ENCODE data around the gene NFYA. TPM values are rescaled to one million over a fixed set of nuclear protein-coding genes. Genes with fewer than 3 reads are reported as not detected.

The NFYA gene
- total RNA-seq, 1 experiment from 2014 or later = 31.9 TPM

- Histone ChIP-seq H3K27ac (no peak overlapping the region), H3K9me2 (ENCODE audit: insufficient read depth) (no peaks in the 10 kb centered on the region; the same call in 1 of the 2 replicates), H3K79me2 (ENCODE audit: low read depth) (no peaks in the 10 kb centered on the region), H3K9me3 (ENCODE audit: insufficient read depth, low read depth) (no peaks in the 10 kb centered on the region), H3K27me3 (ENCODE audit: insufficient read depth, low read depth) (no peaks in the 10 kb centered on the region), H3K4me3 (no peak overlapping the region), H3K4me2 (no peak overlapping the region), H3K36me3 (ENCODE audit: low read depth) (no peaks in the 10 kb centered on the region), H4K20me1 (ENCODE audit: insufficient read depth) (no peaks in the 10 kb centered on the region), H3F3A (ENCODE audit: insufficient read depth, low read depth) (no peaks in the 10 kb centered on the region), H3K4me1 (replicated peaks; ENCODE audit: insufficient read depth) (no peaks in the 10 kb centered on the region), H2AFZ (no peak overlapping the region)
- intact Hi-C loops (cut with micrococcal nuclease; ENCODE audit: unreplicated experiment) = no loop called here
- DNase-seq = no peak
- TF ChIP-seq CTCF (conservative IDR thresholded peaks at IDR 0.05) = no peak
- no peak for TF ChIP-seq EZH2 (IDR thresholded peaks at IDR 0.05; ENCODE audit: low read depth)
- no TSS peak for BruUV-seq (replicated peaks)
- ChIA-PET POLR2A (ENCODE audit: unreplicated experiment) (no interaction called here), CTCF (no interaction called here)
Measured at GRCh38 chr6:41122373-41122772, 49.6 kb downstream of the NFYA start.

- Histone ChIP-seq H3F3A (ENCODE audit: insufficient read depth, low read depth) (no peaks in the 10 kb centered on the region), H3K4me2 (no peak overlapping the region), H2AFZ (no peak overlapping the region), H3K4me1 (replicated peaks; ENCODE audit: insufficient read depth) (no peaks in the 10 kb centered on the region), H3K27ac (no peak overlapping the region), H3K4me3 (no peak overlapping the region), H3K9me3 (ENCODE audit: insufficient read depth, low read depth) (no peaks in the 10 kb centered on the region), H3K36me3 (ENCODE audit: low read depth) (no peaks in the 10 kb centered on the region), H4K20me1 (ENCODE audit: insufficient read depth) (no peaks in the 10 kb centered on the region), H3K9me2 (ENCODE audit: insufficient read depth) (no peaks in the 10 kb centered on the region; the same call in 1 of the 2 replicates), H3K27me3 (ENCODE audit: insufficient read depth, low read depth) (no peaks in the 10 kb centered on the region), H3K79me2 (ENCODE audit: low read depth) (no peaks in the 10 kb centered on the region)
- BruUV-seq (replicated peaks) = no TSS peak
- ChIA-PET POLR2A (ENCODE audit: unreplicated experiment) (no interaction called here), CTCF (no interaction called here)
- no peak for DNase-seq
- TF ChIP-seq CTCF (conservative IDR thresholded peaks at IDR 0.05) = no peak
- no peak for TF ChIP-seq EZH2 (IDR thresholded peaks at IDR 0.05; ENCODE audit: low read depth)
- intact Hi-C loops (cut with micrococcal nuclease; ENCODE audit: unreplicated experiment) = no loop called here
Measured at GRCh38 chr6:41122918-41123317, 50.1 kb downstream of the NFYA start.

- no peak overlapping the region for H3K27ac ChIP-seq
Measured at GRCh38 chr6:41125282-41125681, 52.5 kb downstream of the NFYA start.

More at GRCh38 chr6:41125282-41125681, 52.5 kb downstream of the NFYA start:
- H3K36me3 ChIP-seq (ENCODE audit: low read depth) = no peaks in the 10 kb centered on the region
- ChIA-PET POLR2A (ENCODE audit: unreplicated experiment) (no interaction called here), CTCF (no interaction called here)
- intact Hi-C loops (cut with micrococcal nuclease; ENCODE audit: unreplicated experiment) = no loop called here
- H3F3A ChIP-seq (ENCODE audit: insufficient read depth, low read depth) = no peaks in the 10 kb centered on the region
- TF ChIP-seq EZH2 (IDR thresholded peaks at IDR 0.05; ENCODE audit: low read depth) = no peak
- TF ChIP-seq CTCF (conservative IDR thresholded peaks at IDR 0.05) = no peak
- H3K27me3 ChIP-seq (ENCODE audit: insufficient read depth, low read depth) = no peaks in the 10 kb centered on the region
- DNase-seq = no peak
- no peak overlapping the region for H3K4me3 ChIP-seq
- H3K79me2 ChIP-seq (ENCODE audit: low read depth) = no peaks in the 10 kb centered on the region
- no peaks in the 10 kb centered on the region for H3K4me1 ChIP-seq (replicated peaks; ENCODE audit: insufficient read depth)
- H3K9me2 ChIP-seq (ENCODE audit: insufficient read depth) = no peaks in the 10 kb centered on the region; the same call in 1 of the 2 replicates
- H2AFZ ChIP-seq = no peak overlapping the region
- no peaks in the 10 kb centered on the region for H3K9me3 ChIP-seq (ENCODE audit: insufficient read depth, low read depth)
- BruUV-seq (replicated peaks) = no TSS peak
- no peak overlapping the region for H3K4me2 ChIP-seq
- no peaks in the 10 kb centered on the region for H4K20me1 ChIP-seq (ENCODE audit: insufficient read depth)
